Nephron progenitor cell (in vitro differentiated cells): Measurements from ENCODE around the gene SIRT5.

ENCODE experiments used
- DNase-seq: peaks from one replicate; pipeline ENCODE4 v3.0.0; 2021
- H3K27ac Mint-ChIP-seq: 2 replicates; pipeline ENCODE4 v1.8.0; 2021; ENCODE audit warnings: mild to moderate bottlenecking, moderate library complexity, mixed read lengths
- H3K27me3 Mint-ChIP-seq: 2 replicates; pipeline ENCODE4 v1.8.0; 2021; ENCODE audit warnings: mild to moderate bottlenecking, low read depth, mixed read lengths; ENCODE audit not compliant: poor library complexity
- H3K36me3 Mint-ChIP-seq: 2 replicates; pipeline ENCODE4 v1.8.0; 2021; ENCODE audit warnings: low read depth, mixed read lengths
- H3K4me1 Mint-ChIP-seq: 2 replicates; pipeline ENCODE4 v1.8.0; 2021; ENCODE audit warnings: mixed read lengths
- H3K4me3 Mint-ChIP-seq: 2 replicates; pipeline ENCODE4 v1.8.0; 2021; ENCODE audit warnings: mild to moderate bottlenecking, moderate library complexity, mixed read lengths
- H3K9me3 Mint-ChIP-seq: 2 replicates; pipeline ENCODE4 v1.8.0; 2021; ENCODE audit warnings: mild to moderate bottlenecking, moderate library complexity, mixed read lengths
- TF ChIP-seq, protein P1 (sequence below): fragments of 200-600 bp; sonication (generic); IDR thresholded peaks from 2 replicates; pipeline ENCODE4 v1.5.0; 2021; ENCODE audit warnings: antibody characterized with exemption

Gene SIRT5

DNA sequence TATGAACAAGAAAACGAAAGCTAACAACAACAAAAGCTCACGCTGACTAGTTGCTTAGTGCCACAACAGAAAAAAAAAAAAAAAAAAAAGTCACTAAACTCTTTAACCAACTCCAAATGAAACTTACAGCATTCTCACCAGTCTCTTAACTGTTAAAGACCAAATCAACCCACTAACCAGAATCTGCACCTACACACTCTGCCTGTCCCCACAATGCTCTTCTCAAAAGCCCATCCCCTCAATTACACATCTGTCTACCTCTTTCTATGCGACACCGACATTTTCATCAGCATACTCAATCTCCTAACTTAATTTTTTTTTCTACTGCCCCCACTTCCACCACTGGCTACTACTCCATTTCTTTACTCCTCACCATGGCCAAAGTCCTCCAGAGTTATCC, 75.0 kb downstream of the SIRT5 start:
- Mint-ChIP-seq H3K36me3 (peaks cover 47% of the 10 kb centered on the region), H3K4me1 (no peaks in the 10 kb centered on the region), H3K27me3 (no peaks in the 10 kb centered on the region), H3K27ac (no peak overlapping the region), H3K9me3 (no peaks in the 10 kb centered on the region), H3K4me3 (no peak overlapping the region)
- DNase-seq: no peak
- TF ChIP-seq, protein P1, sequence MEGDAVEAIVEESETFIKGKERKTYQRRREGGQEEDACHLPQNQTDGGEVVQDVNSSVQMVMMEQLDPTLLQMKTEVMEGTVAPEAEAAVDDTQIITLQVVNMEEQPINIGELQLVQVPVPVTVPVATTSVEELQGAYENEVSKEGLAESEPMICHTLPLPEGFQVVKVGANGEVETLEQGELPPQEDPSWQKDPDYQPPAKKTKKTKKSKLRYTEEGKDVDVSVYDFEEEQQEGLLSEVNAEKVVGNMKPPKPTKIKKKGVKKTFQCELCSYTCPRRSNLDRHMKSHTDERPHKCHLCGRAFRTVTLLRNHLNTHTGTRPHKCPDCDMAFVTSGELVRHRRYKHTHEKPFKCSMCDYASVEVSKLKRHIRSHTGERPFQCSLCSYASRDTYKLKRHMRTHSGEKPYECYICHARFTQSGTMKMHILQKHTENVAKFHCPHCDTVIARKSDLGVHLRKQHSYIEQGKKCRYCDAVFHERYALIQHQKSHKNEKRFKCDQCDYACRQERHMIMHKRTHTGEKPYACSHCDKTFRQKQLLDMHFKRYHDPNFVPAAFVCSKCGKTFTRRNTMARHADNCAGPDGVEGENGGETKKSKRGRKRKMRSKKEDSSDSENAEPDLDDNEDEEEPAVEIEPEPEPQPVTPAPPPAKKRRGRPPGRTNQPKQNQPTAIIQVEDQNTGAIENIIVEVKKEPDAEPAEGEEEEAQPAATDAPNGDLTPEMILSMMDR: no peak

DNA sequence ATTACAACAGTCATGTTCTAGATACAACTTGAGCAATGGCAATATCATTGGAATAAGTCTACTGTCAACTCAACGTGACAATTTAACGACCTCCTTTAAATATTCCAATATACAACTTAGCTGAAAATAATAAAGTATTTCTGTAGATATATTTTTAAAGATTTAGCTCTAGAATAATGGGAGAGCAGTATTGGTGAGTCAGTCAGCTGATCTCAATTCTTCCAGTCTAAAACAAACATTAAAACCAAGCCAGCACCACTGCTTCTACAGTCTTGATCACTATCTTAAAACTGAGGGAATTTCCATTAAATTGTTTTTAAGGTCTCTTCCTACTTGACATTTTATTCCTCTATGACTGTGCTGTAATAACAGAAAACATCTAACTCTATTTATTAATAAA, 78.9 kb downstream of the SIRT5 start:
- Mint-ChIP-seq H3K4me3 (no peak overlapping the region), H3K9me3 (no peaks in the 10 kb centered on the region), H3K36me3 (peaks cover 29% of the 10 kb centered on the region), H3K27ac (no peak overlapping the region), H3K4me1 (no peaks in the 10 kb centered on the region), H3K27me3 (no peaks in the 10 kb centered on the region)
- no peak for DNase-seq
- TF ChIP-seq, protein P1: no peak

DNA sequence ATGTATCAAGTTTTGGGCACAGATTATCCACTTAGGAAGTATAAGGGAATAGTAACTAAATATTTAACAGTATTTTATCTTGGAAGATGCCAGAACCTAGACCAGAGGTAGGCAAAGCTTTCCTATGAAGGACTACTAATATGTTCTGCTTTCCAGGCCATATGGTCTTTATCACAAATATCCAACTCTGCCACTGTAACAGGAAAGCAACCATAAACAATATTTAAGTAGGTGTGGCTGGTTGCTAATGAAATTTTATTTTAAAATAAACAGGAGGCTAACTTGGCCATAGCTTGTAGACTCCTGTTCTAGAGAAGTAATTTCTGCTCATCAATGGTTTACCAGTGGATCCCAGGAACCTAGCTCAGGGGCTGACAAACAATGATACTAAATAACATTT, 80.1 kb downstream of the SIRT5 start:
- no peaks in the 10 kb centered on the region for H3K27me3 Mint-ChIP-seq
- no peaks in the 10 kb centered on the region for H3K4me1 Mint-ChIP-seq
- peaks cover 24% of the 10 kb centered on the region for H3K36me3 Mint-ChIP-seq
- no peak overlapping the region for H3K4me3 Mint-ChIP-seq
- no peak for DNase-seq
- TF ChIP-seq, protein P1: no peak
- no peak overlapping the region for H3K27ac Mint-ChIP-seq
- no peaks in the 10 kb centered on the region for H3K9me3 Mint-ChIP-seq

DNA sequence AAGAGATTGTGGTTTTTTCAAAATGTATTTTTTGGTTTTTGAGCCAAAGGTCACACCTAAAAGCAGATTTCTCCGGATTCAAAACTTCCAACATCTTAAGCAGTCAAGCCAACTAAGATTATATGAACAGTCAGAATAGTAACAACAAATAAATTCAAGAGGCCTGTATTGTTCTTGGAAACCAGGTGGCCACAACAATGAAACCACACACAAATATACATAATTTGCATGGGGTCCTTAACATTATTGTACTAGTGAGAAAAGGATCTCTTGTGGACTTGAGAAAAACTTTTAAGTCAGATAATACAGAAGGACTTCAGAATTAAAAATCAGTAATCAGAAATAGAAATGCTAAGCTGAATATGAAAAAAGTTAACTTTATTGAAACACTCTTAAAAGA, 81.3 kb downstream of the SIRT5 start:
- H3K36me3 Mint-ChIP-seq: peaks cover 16% of the 10 kb centered on the region
- peaks cover 4% of the 10 kb centered on the region for H3K9me3 Mint-ChIP-seq
- TF ChIP-seq, protein P1: no peak
- no peaks in the 10 kb centered on the region for H3K4me1 Mint-ChIP-seq
- DNase-seq: no peak
- no peak overlapping the region for H3K4me3 Mint-ChIP-seq
- no peak overlapping the region for H3K27ac Mint-ChIP-seq
- no peaks in the 10 kb centered on the region for H3K27me3 Mint-ChIP-seq

DNA sequence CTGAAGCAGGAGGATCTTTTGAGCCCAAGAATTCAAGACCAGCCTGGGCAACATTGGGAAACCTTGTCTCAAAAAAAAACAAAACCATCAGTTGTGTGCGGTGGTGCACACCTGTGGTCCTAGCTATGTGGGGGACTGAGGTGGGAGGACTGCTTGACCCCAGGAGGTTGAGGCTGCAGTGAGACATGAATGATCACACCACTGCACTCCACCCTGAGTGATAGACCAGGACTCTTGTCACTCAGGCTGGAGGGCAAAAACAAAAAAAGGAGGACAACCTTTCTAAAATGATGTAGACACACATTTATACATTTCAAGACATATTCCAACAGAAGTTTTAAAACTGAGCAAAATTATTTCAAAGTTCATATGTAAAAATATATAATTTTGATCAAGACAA, 85.9 kb downstream of the SIRT5 start:
- DNase-seq: no peak
- TF ChIP-seq, protein P1: no peak
- peaks cover 18% of the 10 kb centered on the region for H3K4me1 Mint-ChIP-seq
- no peak overlapping the region for H3K4me3 Mint-ChIP-seq
- peaks cover 25% of the 10 kb centered on the region for H3K9me3 Mint-ChIP-seq
- no peak overlapping the region for H3K27ac Mint-ChIP-seq
- H3K27me3 Mint-ChIP-seq: no peaks in the 10 kb centered on the region
- peaks cover 15% of the 10 kb centered on the region for H3K36me3 Mint-ChIP-seq

DNA sequence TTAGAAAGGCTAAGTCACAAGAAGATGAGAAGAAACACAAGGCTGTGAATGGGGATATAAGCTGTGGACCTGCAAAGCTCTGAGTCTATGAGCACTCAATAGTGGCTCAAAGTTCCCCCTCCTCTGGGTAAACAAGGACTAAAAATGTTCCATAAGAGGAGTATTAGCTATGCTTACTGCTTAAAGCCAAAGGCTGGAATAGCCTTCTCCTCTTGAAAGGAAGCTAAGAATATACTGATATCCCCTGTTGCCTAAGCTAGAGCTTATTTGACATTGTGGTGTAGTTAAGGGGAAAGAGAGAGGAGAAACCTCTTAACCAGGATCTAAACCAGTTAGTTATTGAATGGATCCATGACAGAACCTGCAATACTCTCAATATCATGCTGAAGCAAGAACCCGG, 86.5 kb downstream of the SIRT5 start:
- Mint-ChIP-seq H3K27me3 (no peaks in the 10 kb centered on the region), H3K4me3 (no peak overlapping the region), H3K4me1 (peaks cover 18% of the 10 kb centered on the region), H3K9me3 (peaks cover 25% of the 10 kb centered on the region), H3K27ac (peak overlapping the region; percentile 5), H3K36me3 (peaks cover 14% of the 10 kb centered on the region)
- TF ChIP-seq, protein P1: no peak
- DNase-seq: no peak
